Cardiac fibroblast (primary cell): ENCODE measurements around the gene LRRTM2.

Source experiments
- DNase-seq, 2 donors: peaks; one replicate each; pipeline versions ENCODE4 v3.0.0 to v3.0.0-alpha.2; 2010; ENCODE audit warnings: low read depth in 2 of 2
- H3K4me3 ChIP-seq, 2 donors: replicated peaks in 1 of 2; 1 replicate in 1 of 2; 2 replicates in 1 of 2; pipeline ENCODE4 v1.5.1; 2011; ENCODE audit warnings: low read depth in 2 of 2, low read length in 2 of 2, mild to moderate bottlenecking in 2 of 2, moderate library complexity in 1 of 2
- CTCF ChIP-seq: IDR thresholded peaks from one replicate; pipeline ENCODE4 v1.5.1; 2011; ENCODE audit warnings: low read depth, mild to moderate bottlenecking, low read length, inconsistent platforms

LRRTM2 gene

GRCh38 chr5:138867011-138867410 lies 8.1 kb downstream of the LRRTM2 start:
- TF ChIP-seq CTCF = no peak
- no peak for DNase-seq
- H3K4me3 ChIP-seq = no peak overlapping the region

GRCh38 chr5:138853132-138853531 lies 22.0 kb downstream of the LRRTM2 start:
- DNase-seq = no peak
- TF ChIP-seq CTCF = no peak
- H3K4me3 ChIP-seq = no peak overlapping the region

- DNase-seq = peak in 1 of 2 donors; percentile 52
- H3K4me3 ChIP-seq = no peak overlapping the region
- no peak for TF ChIP-seq CTCF
These were observed 24.2 kb downstream of the LRRTM2 start for GRCh38 chr5:138850865-138851435.

- no peak for DNase-seq
- no peak for TF ChIP-seq CTCF
- H3K4me3 ChIP-seq = no peak overlapping the region
These were observed 25.3 kb downstream of the LRRTM2 start for GRCh38 chr5:138849882-138850281.

- no peak overlapping the region for H3K4me3 ChIP-seq
- DNase-seq = no peak
- no peak for TF ChIP-seq CTCF
These were observed 25.7 kb downstream of the LRRTM2 start for GRCh38 chr5:138849439-138849838.

GRCh38 chr5:138844812-138845513 lies 30.2 kb downstream of the LRRTM2 start:
- TF ChIP-seq CTCF = no peak
- DNase-seq = peak; percentile 67 to 88
- no peak overlapping the region for H3K4me3 ChIP-seq

GRCh38 chr5:138844125-138844461 lies 31.0 kb downstream of the LRRTM2 start:
- TF ChIP-seq CTCF = no peak
- no peak overlapping the region for H3K4me3 ChIP-seq
- no peak for DNase-seq
